ENCODE measurements around the gene CTAGE1.

DNA sequence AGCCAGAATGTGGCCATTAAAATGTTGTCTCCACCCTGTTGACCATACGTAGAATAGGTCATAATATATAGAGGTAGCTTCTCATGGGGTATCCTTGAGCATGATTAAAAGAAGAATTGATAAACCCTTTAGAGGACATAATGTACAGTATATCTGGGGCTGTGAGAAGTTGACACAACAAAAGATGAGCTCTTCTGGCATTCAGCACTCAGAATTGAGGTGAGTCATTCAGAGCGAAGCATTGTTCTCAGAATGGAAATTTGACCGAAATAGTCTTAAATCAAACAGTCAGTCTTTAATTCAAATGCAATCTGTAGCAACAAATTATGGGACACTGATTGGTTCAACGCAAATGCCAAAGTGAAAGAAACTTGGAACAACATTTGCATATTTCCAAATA lies 47.3 kb downstream of the CTAGE1 start:
- TF ChIP-seq EP300 (IDR thresholded peaks at IDR 0.05) (no peak), CEBPB (IDR thresholded peaks at IDR 0.05) (no peak), RCOR1 (IDR thresholded peaks at IDR 0.05; ENCODE audit: low read depth, low read length) (no peak), POLR2A (IDR thresholded peaks at IDR 0.05; ENCODE audit: low read length) (no peak)
- TF ChIP-seq, protein P1, sequence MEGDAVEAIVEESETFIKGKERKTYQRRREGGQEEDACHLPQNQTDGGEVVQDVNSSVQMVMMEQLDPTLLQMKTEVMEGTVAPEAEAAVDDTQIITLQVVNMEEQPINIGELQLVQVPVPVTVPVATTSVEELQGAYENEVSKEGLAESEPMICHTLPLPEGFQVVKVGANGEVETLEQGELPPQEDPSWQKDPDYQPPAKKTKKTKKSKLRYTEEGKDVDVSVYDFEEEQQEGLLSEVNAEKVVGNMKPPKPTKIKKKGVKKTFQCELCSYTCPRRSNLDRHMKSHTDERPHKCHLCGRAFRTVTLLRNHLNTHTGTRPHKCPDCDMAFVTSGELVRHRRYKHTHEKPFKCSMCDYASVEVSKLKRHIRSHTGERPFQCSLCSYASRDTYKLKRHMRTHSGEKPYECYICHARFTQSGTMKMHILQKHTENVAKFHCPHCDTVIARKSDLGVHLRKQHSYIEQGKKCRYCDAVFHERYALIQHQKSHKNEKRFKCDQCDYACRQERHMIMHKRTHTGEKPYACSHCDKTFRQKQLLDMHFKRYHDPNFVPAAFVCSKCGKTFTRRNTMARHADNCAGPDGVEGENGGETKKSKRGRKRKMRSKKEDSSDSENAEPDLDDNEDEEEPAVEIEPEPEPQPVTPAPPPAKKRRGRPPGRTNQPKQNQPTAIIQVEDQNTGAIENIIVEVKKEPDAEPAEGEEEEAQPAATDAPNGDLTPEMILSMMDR (IDR thresholded peaks at IDR 0.05), result no peak
- TF ChIP-seq, protein P2, sequence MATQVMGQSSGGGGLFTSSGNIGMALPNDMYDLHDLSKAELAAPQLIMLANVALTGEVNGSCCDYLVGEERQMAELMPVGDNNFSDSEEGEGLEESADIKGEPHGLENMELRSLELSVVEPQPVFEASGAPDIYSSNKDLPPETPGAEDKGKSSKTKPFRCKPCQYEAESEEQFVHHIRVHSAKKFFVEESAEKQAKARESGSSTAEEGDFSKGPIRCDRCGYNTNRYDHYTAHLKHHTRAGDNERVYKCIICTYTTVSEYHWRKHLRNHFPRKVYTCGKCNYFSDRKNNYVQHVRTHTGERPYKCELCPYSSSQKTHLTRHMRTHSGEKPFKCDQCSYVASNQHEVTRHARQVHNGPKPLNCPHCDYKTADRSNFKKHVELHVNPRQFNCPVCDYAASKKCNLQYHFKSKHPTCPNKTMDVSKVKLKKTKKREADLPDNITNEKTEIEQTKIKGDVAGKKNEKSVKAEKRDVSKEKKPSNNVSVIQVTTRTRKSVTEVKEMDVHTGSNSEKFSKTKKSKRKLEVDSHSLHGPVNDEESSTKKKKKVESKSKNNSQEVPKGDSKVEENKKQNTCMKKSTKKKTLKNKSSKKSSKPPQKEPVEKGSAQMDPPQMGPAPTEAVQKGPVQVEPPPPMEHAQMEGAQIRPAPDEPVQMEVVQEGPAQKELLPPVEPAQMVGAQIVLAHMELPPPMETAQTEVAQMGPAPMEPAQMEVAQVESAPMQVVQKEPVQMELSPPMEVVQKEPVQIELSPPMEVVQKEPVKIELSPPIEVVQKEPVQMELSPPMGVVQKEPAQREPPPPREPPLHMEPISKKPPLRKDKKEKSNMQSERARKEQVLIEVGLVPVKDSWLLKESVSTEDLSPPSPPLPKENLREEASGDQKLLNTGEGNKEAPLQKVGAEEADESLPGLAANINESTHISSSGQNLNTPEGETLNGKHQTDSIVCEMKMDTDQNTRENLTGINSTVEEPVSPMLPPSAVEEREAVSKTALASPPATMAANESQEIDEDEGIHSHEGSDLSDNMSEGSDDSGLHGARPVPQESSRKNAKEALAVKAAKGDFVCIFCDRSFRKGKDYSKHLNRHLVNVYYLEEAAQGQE (IDR thresholded peaks at IDR 0.05), result no peak
